NT2/D1 (cell line): ENCODE data around the gene CACNA1G.

Experiments
- SUZ12 ChIP-seq: IDR thresholded peaks from 2 replicates; pipeline ENCODE4 v1.6.1; 2011; ENCODE audit not compliant: insufficient read length, insufficient read depth; ENCODE audit errors: extremely low read depth
- YY1 ChIP-seq: IDR thresholded peaks from 2 replicates; pipeline ENCODE4 v1.6.1; 2011; ENCODE audit not compliant: insufficient read length, insufficient read depth
- ZNF274 ChIP-seq: IDR thresholded peaks from 2 replicates; pipeline ENCODE4 v1.6.1; 2011; ENCODE audit warnings: mild to moderate bottlenecking, low read depth, low read length

- TF ChIP-seq ZNF274 (no peak), YY1 (no peak), SUZ12 (no peak)
Measured at GRCh38 chr17:50664788-50665458, 104.4 kb downstream of the CACNA1G start.
